ENCODE results near the gene DYNC1I1.
A peak's percentile ranks its signal among the peaks of the same experiment; 100 is the strongest.

The DYNC1I1 gene

GRCh38 chr7:95772298-95772770 is at the start of gene DYNC1I1:
Gene DYNC1I1 (plus strand): TSS chr7:95772554. CDS start chr7:95804730, 32,176 bp downstream.
- peak; percentile 61 for DNase-seq

DNA sequence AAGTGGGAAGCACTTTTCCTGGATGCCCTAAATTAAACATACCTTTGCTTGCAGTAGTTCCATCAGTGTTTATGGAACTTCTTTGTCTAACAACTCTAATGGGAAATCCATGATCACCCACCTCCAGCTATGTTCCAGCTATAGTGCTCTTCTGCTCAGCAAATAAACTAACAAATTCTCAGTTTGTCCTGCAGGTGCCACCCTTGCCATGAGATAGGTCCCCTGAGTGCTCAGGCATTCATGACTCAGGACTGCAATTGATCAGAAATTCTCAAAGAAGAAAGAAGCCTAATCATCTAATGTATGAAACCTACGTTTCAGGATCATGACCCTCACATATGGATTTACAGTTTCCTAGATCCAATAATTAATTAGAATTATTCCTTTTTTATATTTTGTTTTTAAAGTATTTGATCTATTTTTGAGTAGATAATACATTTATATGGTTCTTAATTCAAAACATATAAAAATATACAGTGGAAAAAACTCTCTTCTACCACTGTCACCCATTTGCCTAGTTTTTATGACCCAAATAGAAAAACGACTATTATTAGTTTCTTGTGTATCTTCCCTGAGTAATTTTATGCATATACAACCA is 48.7 kb upstream of the DYNC1I1 start:
- no peak for DNase-seq

- DNase-seq: no peak
These were observed 47.1 kb upstream of the DYNC1I1 start for GRCh38 chr7:95725205-95725604.

DNA sequence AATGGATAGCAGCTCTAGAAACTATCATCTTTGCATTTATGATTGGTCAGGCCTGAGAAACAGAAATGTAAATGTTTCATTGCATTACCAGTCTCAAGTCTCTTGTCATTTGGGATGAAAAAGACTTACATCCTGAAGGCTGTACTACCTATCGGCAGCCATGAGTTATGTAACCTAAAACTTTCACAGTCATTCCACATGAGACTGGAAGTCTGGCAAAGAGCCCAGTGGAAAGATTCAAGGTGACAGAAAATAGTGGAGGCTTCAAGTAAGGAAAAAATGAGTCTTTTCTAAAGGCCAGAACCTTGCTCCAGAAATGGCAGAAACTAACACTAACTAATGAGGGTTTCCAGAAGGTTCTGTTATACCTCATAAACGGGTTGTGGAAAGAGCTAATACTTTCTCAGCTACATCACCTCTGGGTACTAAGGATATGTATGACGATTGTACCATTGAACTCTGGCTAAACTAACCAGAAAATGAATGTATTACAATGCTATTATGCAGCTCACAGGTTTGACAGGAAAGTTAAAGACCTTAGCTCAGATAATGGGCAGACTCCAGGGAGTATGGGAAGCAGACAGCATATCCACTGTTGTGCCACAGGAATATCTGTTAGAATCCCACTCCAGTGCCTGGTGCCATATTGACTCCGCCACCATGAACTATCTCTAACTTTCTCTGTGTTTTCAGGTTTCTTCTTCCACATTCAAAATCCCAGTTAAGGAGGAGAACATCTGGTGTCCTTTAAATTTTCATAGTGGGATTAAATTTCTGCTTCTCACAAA is 41.7 kb upstream of the DYNC1I1 start:
- no peak for DNase-seq

DNA sequence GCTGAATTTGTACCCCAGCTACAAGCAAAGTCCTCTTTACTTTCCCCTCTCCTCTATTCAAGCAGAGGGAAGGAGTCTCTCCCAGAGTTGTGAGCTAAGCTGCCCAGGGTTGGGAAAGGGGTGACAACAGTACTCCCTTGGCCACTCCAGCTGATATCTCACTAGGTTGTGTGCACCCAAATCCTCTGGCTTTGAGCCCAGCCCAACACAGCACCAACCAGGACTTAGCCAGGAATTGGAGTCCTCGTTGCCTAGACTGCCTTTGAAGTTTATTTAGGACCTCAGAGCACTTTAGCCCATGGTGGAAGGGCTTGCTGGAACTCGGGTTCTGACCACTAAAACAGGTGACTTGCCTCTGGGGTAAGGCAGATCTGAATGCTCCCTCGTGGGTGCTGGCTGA is 35.7 kb upstream of the DYNC1I1 start:
- no peak for DNase-seq

DNA sequence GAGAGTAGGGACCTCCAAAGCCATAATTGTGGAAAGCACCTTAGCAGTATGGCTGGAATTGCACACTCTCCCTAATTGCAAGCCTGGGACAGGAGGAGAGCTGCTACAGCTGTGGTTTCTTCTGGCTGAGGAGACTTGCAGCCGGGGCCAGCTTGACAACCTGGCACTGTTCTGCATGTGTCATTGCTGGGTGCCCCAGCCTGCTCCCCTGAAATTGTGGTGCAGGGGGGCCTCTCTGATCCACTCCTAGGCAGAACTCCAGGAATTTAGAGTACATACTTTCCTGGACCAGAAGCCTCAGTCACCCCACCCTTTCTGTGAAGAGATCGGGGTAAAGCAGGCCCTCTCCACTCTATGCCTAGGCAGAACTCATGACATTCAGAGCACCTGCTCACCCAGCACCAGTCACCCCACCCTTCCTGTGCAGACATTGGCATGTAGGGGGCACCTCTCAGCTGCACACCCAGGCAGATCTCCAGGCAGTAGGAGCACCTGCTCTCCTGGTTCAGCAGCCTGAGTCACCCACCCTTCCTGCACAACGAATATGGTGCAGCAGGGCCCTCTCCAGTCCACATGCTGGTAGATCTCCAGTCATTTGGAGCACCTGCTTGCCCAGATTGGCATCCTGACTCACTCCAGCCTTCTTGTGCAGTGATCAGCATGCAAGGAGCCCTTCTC is 34.4 kb upstream of the DYNC1I1 start:
- DNase-seq: no peak

DNA sequence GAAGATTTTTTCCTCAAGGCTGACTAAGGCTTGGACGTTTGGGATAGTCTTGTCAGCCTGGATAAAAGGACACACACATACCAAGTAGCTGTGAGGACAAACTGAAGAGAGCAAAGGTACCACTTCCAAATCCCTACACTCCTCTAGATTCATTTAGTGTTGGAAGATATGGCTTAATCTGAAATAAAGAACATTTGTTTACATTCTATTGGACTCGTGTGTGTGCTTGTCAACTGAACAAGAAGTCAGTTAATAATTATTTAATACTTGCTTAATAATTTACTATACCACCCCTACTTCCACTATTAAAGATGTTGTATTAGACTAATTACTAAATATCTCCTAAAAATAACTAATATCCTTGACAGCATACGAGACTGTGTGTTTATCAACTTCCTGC is 23.3 kb upstream of the DYNC1I1 start:
- DNase-seq: no peak

DNA sequence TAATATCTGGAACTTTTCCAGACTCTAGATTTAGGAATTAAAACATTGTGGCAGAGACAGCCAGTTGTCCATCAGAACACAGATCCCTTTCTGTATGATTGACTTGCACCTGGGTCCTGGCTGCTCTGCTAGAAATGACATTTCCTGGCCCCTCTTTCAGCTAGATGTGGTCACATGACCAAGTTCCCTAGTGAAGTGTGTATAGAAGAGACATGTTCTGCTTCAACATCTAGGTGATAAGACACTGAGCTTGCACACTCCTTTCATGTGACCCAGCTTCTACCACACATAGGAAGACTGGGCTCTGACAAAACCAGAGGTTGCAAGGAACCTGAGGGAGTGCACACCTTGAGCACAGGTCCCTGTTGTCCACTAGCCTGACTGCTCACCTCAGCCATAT is 22.8 kb upstream of the DYNC1I1 start:
- no peak for DNase-seq

- DNase-seq: no peak
These were observed 18.9 kb upstream of the DYNC1I1 start for GRCh38 chr7:95753440-95753839.

DNA sequence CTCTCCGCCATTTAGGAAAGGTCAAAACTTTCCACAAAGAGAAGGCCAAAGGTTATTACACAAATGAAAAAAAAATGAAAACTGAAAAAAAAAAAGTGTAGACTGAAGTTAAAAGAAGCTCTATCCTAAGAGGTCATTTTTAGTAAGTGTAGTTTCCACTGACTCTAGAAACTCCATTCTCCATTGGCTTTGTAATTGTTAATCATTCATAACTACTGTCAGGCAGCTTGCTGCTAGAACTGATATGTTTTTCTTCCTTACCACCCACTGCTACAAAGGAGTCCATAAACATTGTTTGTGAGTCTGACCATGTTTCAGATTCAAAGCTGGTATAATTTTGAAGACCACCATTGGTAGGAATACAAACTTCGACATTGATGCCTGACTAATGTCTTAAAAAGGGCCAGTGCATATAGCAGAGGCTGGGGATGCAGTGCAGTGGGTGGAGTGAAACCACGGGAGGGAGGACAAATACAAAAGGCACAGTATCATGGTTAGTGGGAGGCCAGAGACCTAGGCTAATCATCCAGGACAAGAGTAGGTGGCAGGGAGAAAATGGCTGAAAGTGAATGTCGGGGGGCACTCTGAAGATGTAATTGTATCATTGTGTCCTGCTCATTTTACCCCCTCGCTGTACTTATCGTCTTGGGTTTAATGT is 16.9 kb upstream of the DYNC1I1 start:
- no peak for DNase-seq

- no peak for DNase-seq
These were observed 14.2 kb upstream of the DYNC1I1 start for GRCh38 chr7:95758187-95758586.

GRCh38 chr7:95766086-95766485 is 6.3 kb upstream of the DYNC1I1 start:
- DNase-seq: no peak

DNA sequence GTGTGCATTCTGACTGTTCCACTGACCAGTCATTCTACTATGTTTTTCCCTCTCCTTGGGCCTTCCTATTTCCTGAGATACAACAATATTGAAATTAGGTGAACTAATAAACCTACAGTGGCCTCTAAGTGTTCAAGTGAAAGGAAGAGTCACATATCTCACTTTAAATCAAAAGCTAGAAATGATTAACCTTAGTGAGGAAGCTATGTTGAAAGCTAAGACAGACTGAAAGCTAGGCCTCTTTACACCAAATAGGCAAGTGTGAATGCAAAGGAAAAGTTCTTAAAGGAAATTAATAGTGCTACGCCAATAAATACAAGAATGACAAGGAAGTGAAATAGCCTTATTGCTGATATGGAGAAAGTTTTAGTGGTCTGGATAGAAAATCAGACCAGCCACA is 5.7 kb upstream of the DYNC1I1 start:
- DNase-seq: no peak

DNA sequence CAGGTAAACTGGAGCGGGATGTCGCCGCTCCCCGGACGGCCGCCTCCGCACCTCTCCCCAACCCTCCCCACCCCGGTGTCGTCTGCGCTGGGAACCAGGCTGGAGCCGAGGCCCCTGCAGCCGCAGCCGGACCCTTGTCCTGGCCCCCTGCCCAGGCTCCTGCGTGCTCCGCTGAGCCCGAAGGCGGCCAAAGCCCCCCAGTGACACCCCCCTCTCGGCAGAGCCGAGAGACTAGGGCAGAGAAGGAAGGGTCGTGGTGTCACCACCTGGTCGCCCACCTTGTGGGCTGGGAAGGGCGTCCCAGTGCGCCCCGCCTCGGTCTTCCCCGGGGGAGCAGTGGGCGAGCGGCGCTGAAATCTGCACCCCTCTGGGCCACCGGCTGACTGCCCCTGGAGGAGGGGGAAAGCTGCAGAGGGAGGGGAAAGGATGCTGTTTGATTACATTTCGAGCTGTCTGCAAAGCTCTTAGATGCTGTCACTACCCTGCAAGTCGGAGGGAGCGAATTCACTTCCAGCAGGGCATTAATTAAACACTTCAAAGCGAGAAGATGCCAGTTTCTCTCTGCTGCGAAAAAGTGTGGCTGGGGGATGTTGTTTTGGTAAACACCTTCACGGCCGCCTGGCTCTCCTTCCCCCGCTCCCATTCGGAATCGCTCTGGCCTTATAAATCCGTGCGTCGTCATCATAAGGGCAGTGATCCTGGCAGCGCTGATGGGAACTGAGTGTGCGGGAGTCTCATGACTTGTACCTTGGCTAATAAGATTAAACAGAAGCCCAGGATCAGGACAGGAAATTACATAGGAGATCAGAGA is 622 bp downstream of the DYNC1I1 start:
- no peak for DNase-seq

- no peak for DNase-seq
These were observed 4.3 kb downstream of the DYNC1I1 start for GRCh38 chr7:95776561-95777185.

DNA sequence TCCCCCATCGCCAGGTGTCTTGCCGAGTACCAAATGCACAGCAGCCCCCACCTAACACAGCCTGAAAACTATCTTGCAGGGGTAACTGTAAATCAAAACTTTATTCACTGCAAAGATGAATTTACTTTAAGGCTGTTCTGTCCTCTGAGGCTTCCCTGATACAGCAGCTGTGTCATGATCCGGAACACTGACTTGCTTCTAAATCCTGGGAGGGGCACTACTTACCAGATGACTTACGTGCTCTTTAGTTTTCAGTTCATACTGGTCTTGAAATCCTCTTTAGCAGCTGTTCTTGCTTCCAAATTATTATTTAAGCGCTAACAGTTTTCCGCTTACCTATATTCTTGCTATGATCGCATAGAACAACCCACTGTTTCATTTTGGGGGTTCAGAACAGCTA is 4.9 kb downstream of the DYNC1I1 start:
- DNase-seq: no peak

DNA sequence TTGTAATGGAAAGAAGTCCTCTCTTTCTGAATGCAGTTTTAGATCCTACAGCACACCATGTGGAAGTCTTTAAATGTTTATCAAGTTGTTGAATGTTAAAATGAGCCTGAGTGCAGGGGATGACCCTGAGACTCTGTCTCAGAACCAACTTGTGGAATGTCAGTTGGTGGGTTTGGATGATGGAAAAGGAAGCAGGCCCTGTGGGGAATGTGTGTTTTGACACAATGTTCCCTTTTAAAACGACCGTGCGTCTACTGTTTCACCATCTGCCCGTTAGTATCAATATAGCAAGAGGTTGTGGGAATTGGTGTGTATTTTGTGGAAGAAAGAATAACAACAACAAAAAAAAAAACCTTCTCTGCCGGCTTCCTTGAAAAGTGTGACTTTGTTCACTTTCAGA is 8.3 kb downstream of the DYNC1I1 start:
- DNase-seq: no peak

DNA sequence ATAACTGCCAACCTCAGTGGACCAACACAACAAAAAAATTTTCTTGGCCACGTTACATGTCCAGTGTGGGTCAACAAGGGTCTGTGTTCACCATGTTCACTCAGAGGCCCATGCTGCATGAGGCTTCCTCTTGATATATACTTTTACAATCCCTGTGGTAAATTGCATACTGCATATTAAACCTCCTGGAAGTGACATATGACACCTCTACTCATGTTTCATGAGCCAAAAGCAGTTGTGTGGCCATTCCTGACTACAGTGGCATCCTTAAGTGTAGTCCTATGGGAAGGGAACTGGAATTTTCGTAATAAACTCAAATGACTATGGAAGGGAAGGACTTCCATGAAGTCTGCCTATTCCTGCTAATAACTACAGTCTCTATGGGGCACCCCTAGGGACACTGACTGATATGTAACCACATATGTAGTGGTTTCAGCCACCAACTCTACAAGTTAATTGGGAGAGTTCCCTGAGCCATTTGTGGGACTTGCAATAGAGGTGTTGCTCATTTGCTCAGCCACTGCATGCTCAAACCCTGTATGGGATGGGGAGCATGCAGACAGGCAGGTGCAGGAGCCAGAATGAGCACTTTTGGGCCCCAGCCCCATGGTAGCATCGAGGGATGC is 9.7 kb downstream of the DYNC1I1 start:
- no peak for DNase-seq

- DNase-seq: no peak
These were observed 12.4 kb downstream of the DYNC1I1 start for GRCh38 chr7:95784796-95785195.

DNA sequence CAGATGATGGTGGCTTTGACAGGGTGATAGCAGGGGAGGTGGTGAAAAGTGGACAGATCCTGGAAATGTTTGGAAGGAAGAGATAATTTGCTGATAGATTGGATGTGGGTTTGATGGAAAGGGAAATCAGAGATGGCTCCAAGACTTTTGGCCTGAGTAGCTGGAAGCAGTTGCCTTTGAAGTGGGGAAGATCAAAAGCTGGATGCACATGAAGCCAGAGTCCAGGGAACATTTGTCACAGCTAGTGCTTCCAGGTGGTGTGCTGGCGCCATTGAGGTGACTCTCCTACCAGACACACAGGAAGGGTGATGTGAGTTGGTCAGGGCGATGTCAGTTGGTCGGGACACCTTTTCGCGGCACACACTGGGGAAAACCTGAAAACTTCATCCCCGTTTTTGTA is 15.9 kb downstream of the DYNC1I1 start:
- no peak for DNase-seq

DNA sequence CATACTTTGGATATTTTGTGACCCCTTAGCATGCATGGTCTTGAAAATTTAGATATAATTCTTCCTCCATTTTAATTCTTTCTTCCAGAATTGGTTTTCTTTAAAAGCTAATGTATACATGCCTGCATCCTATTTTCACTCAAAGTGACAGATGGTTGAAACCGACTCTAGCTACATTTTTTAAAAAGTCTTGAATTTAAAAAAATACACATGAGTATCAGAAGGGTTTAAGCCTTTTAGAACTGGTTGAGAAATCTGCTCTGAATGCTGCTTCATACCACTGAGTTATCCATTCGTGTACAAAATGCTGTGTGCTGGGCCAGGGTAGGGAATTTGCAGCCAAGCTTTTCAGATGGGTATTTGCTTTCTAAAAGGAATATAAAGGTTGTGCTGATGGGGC is 16.5 kb downstream of the DYNC1I1 start:
- DNase-seq: no peak

- no peak for DNase-seq
These were observed 21.3 kb downstream of the DYNC1I1 start for GRCh38 chr7:95793658-95794057.

All from activated CD8-positive, alpha-beta memory T cell treated with anti-CD3 and anti-CD28 coated beads for 24 hours (primary cell).